Trophoblast cell (in vitro differentiated cells and primary cell): ENCODE results near the gene EFHB.
"Not testable (repeated sequence)": the region's sequence is repeated elsewhere in the genome, so short reads cannot be mapped to it uniquely, and the experiment has no call there.

Source experiments
- DNase-seq, 2 donors: peaks; one replicate each; pipeline ENCODE4 v3.0.0-alpha.2; 2016
- H2AFZ ChIP-seq: 2 replicates; pipeline ENCODE4 v1.6.1; 2013; ENCODE audit warnings: low read length, moderate library complexity, mild to moderate bottlenecking; ENCODE audit not compliant: insufficient read depth, poor library complexity
- H2AK5ac ChIP-seq: 2 replicates; pipeline ENCODE4 v1.6.1; 2013; ENCODE audit warnings: mild to moderate bottlenecking, low read length
- H2BK120ac ChIP-seq: 2 replicates; pipeline ENCODE4 v1.6.1; 2013; ENCODE audit warnings: low read length, mild to moderate bottlenecking, moderate library complexity; ENCODE audit not compliant: insufficient read depth, poor library complexity
- H2BK12ac ChIP-seq: 2 replicates; pipeline ENCODE4 v1.6.1; 2013; ENCODE audit warnings: mild to moderate bottlenecking, low read length, moderate library complexity
- H2BK5ac ChIP-seq: 2 replicates; pipeline ENCODE4 v1.6.1; 2013; ENCODE audit warnings: low read length, low read depth, moderate library complexity, mild to moderate bottlenecking; ENCODE audit not compliant: poor library complexity
- H3K14ac ChIP-seq: 2 replicates; pipeline ENCODE4 v1.6.1; 2013; ENCODE audit warnings: mild to moderate bottlenecking, low read length
- H3K18ac ChIP-seq: 2 replicates; pipeline ENCODE4 v1.6.1; 2013; ENCODE audit warnings: mild to moderate bottlenecking, low read length
- H3K23ac ChIP-seq: 2 replicates; pipeline ENCODE4 v1.6.1; 2013; ENCODE audit warnings: low read length
- H3K27ac ChIP-seq: 2 replicates; pipeline ENCODE4 v1.5.1; 2013; ENCODE audit warnings: low read depth, mild to moderate bottlenecking, inconsistent platforms, low read length, moderate library complexity
- H3K27me3 ChIP-seq: 2 replicates; pipeline ENCODE4 v1.6.1; 2013; ENCODE audit warnings: inconsistent platforms, mild to moderate bottlenecking, low read length, moderate library complexity; ENCODE audit not compliant: insufficient read depth
- H3K36me3 ChIP-seq, 2 experiments: 1 replicate in 1 of 2; 2 replicates in 1 of 2; pipeline ENCODE4 v1.6.1; 2013; ENCODE audit warnings: low read length in 2 of 2, mild to moderate bottlenecking in 2 of 2, moderate library complexity in 1 of 2; ENCODE audit not compliant: insufficient read depth in 2 of 2, control insufficient read depth in 1 of 2
- H3K4ac ChIP-seq: 2 replicates; pipeline ENCODE4 v1.6.1; 2013; ENCODE audit warnings: low read depth, mild to moderate bottlenecking, low read length, moderate library complexity
- H3K4me1 ChIP-seq, 2 experiments: 1 replicate in 1 of 2; 2 replicates in 1 of 2; pipeline ENCODE4 v1.6.1; 2013; ENCODE audit warnings: low read length in 2 of 2, mild to moderate bottlenecking in 2 of 2, moderate library complexity in 1 of 2; ENCODE audit not compliant: insufficient read depth in 2 of 2, control insufficient read depth in 1 of 2
- H3K4me2 ChIP-seq: 2 replicates; pipeline ENCODE4 v1.6.1; 2013; ENCODE audit warnings: inconsistent platforms, mild to moderate bottlenecking, low read length, moderate library complexity
- H3K4me3 ChIP-seq: 2 replicates; pipeline ENCODE4 v1.5.1; 2013; ENCODE audit warnings: mild to moderate bottlenecking, low read depth, low read length, inconsistent platforms
- H3K79me1 ChIP-seq: one replicate; pipeline ENCODE4 v1.6.1; 2013; ENCODE audit warnings: low read length
- H3K79me2 ChIP-seq: 2 replicates; pipeline ENCODE4 v1.6.1; 2013; ENCODE audit warnings: low read length, mild to moderate bottlenecking; ENCODE audit not compliant: control insufficient read depth, insufficient read depth, poor library complexity
- H3K9ac ChIP-seq: 2 replicates; pipeline ENCODE4 v1.6.1; 2013; ENCODE audit warnings: mild to moderate bottlenecking, low read length
- H3K9me3 ChIP-seq: 2 replicates; pipeline ENCODE4 v1.6.1; 2013; ENCODE audit warnings: low read depth, mild to moderate bottlenecking, control low read depth, inconsistent platforms, low read length; ENCODE audit not compliant: insufficient read depth
- H4K12ac ChIP-seq: 2 replicates; pipeline ENCODE4 v1.6.1; 2013; ENCODE audit warnings: low read depth, mild to moderate bottlenecking, low read length, moderate library complexity
- H4K8ac ChIP-seq: 2 replicates; pipeline ENCODE4 v1.6.1; 2013; ENCODE audit warnings: low read depth, mild to moderate bottlenecking, low read length, moderate library complexity
- H4K91ac ChIP-seq: one replicate; pipeline ENCODE4 v1.6.1; 2013; ENCODE audit warnings: low read depth, mild to moderate bottlenecking, low read length, moderate library complexity
- WGBS: extraction: QIAGEN DNeasy Blood & Tissue Kit; methylation state at CpG from one replicate; pipeline ENCODE4 v1.1.7; 2013; ENCODE audit warnings: missing lambda C conversion rate; ENCODE audit not compliant: insufficient read length, insufficient coverage; ENCODE audit errors: extremely low coverage; 5-methylcytosine and 5-hydroxymethylcytosine counted together

The EFHB gene

GRCh38 chr3:19957354-19957753 lies 23.3 kb upstream of the EFHB start:
- H3K79me1 ChIP-seq, H2BK5ac ChIP-seq, H2AK5ac ChIP-seq, H3K14ac ChIP-seq, H4K91ac ChIP-seq, H4K8ac ChIP-seq, H3K27me3 ChIP-seq, H2BK12ac ChIP-seq, H3K4me2 ChIP-seq, H3K27ac ChIP-seq, H3K9me3 ChIP-seq, H2AFZ ChIP-seq, H3K23ac ChIP-seq, H4K12ac ChIP-seq, H3K18ac ChIP-seq, H3K4me3 ChIP-seq, H2BK120ac ChIP-seq, H3K79me2 ChIP-seq, H3K4ac ChIP-seq, H3K4me1 ChIP-seq, H3K9ac ChIP-seq: not testable (repeated sequence)
- peak; percentile 37 to 58 for DNase-seq
- peaks cover 15 to 20% of the 10 kb centered on the region in 2 experiments for H3K36me3 ChIP-seq
- WGBS = no CpG with 5 or more reads among the region's 9 CpGs

DNA sequence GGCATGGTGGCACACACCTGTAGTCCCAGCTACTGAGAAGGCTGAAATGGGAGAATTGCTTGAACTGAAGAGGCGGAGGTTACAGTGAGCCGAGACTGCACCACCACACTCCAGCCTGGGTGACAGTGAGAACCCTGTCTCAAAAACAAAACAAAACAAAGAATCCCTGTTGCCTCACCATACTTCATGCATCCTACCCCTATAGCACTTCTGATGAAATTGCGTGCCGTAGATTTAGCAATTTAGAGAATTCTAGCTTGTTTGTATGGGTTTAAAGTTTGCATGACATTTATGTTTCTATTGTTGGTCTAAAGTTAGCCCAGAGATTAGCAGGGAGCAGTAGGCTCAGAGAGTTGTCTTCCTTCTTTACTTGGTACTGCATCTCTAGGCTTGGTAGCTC lies 20.7 kb upstream of the EFHB start:
- Histone ChIP-seq H2AK5ac (no peak overlapping the region), H3K4ac (peak overlapping the region; percentile 79), H3K4me1 (peaks cover 0 to 3% of the 10 kb centered on the region in 2 experiments), H3K27me3 (no peaks in the 10 kb centered on the region), H3K14ac (no peak overlapping the region), H3K4me3 (no peak overlapping the region), H4K8ac (no peak overlapping the region), H3K36me3 (peaks cover 19 to 21% of the 10 kb centered on the region in 2 experiments), H3K27ac (no peak overlapping the region), H3K79me2 (peaks cover 6% of the 10 kb centered on the region), H3K79me1 (no peaks in the 10 kb centered on the region), H3K9me3 (no peaks in the 10 kb centered on the region), H2BK12ac (no peak overlapping the region), H4K91ac (no peak overlapping the region), H3K9ac (no peak overlapping the region), H2AFZ (no peak overlapping the region), H3K4me2 (no peak overlapping the region), H3K23ac (no peak overlapping the region), H2BK5ac (no peak overlapping the region), H2BK120ac (no peak overlapping the region), H3K18ac (no peak overlapping the region), H4K12ac (no peak overlapping the region)
- no CpG with 5 or more reads among the region's 4 CpGs for WGBS
- peak; percentile 51 to 93 for DNase-seq

DNA sequence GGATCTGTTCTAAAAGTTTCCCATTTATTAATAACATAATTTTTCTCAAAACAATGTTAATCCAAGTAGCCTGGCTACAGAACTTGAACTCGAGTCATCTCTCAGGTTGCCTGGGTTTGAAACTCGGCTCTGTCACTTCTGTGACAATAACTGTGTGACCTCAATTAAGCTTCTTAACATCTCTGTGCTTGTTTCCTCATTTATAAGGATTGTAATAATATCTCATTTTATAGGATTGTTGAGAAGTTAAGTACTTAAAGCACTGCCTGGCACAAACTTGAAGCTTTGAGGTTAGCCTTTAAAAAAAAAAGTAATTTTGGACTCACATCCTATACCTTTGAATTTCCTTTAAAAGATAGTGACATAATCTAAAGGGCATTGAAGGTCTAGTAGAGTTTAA lies 16.3 kb upstream of the EFHB start:
- no peak overlapping the region for H3K4me2 ChIP-seq
- no peaks in the 10 kb centered on the region for H3K27me3 ChIP-seq
- no peak overlapping the region for H3K27ac ChIP-seq
- H2AFZ ChIP-seq = no peak overlapping the region
- H3K4me3 ChIP-seq = no peak overlapping the region
- H3K36me3 ChIP-seq = peaks cover 15% of the 10 kb centered on the region in 2 experiments
- no peak overlapping the region for H3K4ac ChIP-seq
- H2AK5ac ChIP-seq = no peak overlapping the region
- no peak overlapping the region for H4K8ac ChIP-seq
- no peak overlapping the region for H3K14ac ChIP-seq
- H3K4me1 ChIP-seq = peaks cover 3 to 4% of the 10 kb centered on the region in 2 experiments
- H4K91ac ChIP-seq = no peak overlapping the region
- peaks cover 2% of the 10 kb centered on the region for H3K9me3 ChIP-seq
- no CpG with 5 or more reads among the region's 2 CpGs for WGBS
- H3K23ac ChIP-seq = no peak overlapping the region
- no peak overlapping the region for H3K9ac ChIP-seq
- peaks cover 13% of the 10 kb centered on the region for H3K79me1 ChIP-seq
- no peak overlapping the region for H2BK120ac ChIP-seq
- no peak for DNase-seq
- no peak overlapping the region for H3K18ac ChIP-seq
- no peak overlapping the region for H2BK12ac ChIP-seq
- H3K79me2 ChIP-seq = peaks cover 16% of the 10 kb centered on the region
- H2BK5ac ChIP-seq = no peak overlapping the region
- no peak overlapping the region for H4K12ac ChIP-seq

- H3K9ac ChIP-seq = no peak overlapping the region
- no CpG with 5 or more reads among the region's 2 CpGs for WGBS
- H4K8ac ChIP-seq = no peak overlapping the region
- H2AFZ ChIP-seq = no peak overlapping the region
- DNase-seq = no peak
- H3K27me3 ChIP-seq = no peaks in the 10 kb centered on the region
- H3K4ac ChIP-seq = no peak overlapping the region
- no peak overlapping the region for H3K18ac ChIP-seq
- no peak overlapping the region for H2AK5ac ChIP-seq
- H3K9me3 ChIP-seq = peaks cover 2% of the 10 kb centered on the region
- H3K4me2 ChIP-seq = peak overlapping the region; percentile 52
- H3K79me1 ChIP-seq = peaks cover 13% of the 10 kb centered on the region
- no peak overlapping the region for H3K4me3 ChIP-seq
- H3K36me3 ChIP-seq = peaks cover 4 to 6% of the 10 kb centered on the region in 2 experiments
- no peak overlapping the region for H4K12ac ChIP-seq
- H2BK5ac ChIP-seq = no peak overlapping the region
- H3K27ac ChIP-seq = no peak overlapping the region
- H3K4me1 ChIP-seq = peaks cover 3 to 4% of the 10 kb centered on the region in 2 experiments
- H3K14ac ChIP-seq = no peak overlapping the region
- no peak overlapping the region for H3K23ac ChIP-seq
- peaks cover 12% of the 10 kb centered on the region for H3K79me2 ChIP-seq
- H2BK12ac ChIP-seq = no peak overlapping the region
- no peak overlapping the region for H4K91ac ChIP-seq
- no peak overlapping the region for H2BK120ac ChIP-seq
Measured at GRCh38 chr3:19948226-19948591, 14.2 kb upstream of the EFHB start.
